GM19397 (cell line): ENCODE results near the gene SLC26A9.

Source experiments
- ATAC-seq: cut with Tn5 transposase; IDR thresholded peaks from one replicate; pipeline ENCODE4 v1.9.1; 2021; ENCODE audit warnings: mild to moderate bottlenecking, moderate library complexity; ENCODE audit not compliant: unreplicated experiment

SLC26A9 gene

GRCh38 chr1:205950280-205950679, 7.0 kb upstream of the SLC26A9 start:
- no peak for ATAC-seq

DNA sequence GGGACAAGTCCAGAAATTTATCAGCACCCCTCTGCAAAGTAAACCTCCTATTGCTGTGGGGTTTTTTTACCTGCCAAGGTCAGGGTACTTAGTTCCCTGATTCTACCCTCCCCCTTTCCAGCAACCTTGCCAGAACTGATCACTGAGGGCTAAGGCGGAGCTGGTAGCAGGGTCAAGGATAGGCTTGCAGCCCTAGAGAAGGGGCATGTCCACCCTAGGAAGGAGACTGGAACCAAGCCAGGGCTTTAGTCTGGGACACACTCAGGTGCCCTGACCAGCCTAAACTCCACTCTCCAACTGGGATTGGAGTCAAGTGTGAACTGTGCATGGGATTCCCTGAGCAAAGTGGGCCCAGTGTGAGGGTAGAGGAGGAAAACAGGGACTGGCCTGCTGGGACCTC, 6.5 kb upstream of the SLC26A9 start:
- ATAC-seq, result no peak

DNA sequence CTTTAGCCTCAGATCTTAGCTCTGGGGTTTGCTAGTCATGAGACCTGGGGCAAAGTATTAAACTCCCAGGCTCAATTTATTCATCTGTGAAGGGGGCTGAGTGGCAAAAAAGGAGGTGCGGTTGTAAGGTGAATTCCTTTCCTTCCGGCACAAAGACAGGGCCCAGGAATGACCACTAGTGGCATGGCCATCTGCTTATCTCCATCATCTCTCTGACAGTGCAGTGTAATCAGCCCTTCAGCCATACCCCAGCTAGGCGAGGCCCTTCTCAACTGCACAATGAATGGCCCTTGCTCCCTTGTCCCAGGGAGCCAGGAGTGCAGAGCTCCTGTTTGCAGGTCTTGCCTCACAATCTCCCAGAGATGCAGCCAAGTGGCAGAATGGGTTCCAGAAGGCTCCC, 5.6 kb upstream of the SLC26A9 start:
- no peak for ATAC-seq

GRCh38 chr1:205948039-205948438, 4.8 kb upstream of the SLC26A9 start:
- no peak for ATAC-seq

- ATAC-seq, result no peak
These were observed 3.8 kb upstream of the SLC26A9 start for GRCh38 chr1:205947024-205947423.

DNA sequence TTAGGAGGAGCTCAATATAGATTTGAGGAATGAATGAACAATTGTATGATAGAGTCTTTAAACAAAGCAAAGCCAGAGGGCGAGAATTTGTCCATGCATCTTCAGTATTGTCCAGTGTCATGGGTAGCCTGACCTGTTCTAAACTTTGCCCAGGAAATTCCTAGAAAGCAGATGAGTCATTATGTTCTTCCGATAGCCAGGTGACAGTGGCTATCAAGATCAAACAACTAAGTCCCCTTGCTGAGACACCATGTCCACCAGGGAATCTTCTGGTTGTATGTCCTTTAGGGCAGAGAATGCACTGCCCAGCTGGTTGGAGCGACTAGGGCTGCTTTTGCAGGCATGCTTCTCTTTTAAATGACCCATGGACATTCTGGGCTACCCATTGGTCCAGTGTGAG, 1.8 kb upstream of the SLC26A9 start:
- no peak for ATAC-seq

DNA sequence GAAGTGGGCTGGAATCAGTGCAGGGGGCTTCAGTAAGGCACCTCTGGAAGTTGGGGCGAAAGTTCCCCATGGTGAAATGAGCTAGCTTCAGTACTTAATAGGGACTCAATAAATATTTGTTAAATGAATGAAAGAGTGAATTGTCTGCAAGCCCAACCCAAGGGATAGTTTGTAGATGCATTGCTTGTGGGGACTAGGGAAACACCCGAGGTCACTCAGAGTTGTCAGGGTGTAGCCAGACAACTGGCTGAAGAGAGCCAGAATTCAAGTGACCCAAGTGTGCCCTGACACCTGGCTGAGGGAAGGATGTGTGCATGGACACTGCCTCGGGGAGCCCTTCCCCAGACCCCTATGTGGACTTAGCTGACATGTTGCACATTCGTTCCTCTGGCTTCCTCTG, 1.3 kb upstream of the SLC26A9 start:
- no peak for ATAC-seq

DNA sequence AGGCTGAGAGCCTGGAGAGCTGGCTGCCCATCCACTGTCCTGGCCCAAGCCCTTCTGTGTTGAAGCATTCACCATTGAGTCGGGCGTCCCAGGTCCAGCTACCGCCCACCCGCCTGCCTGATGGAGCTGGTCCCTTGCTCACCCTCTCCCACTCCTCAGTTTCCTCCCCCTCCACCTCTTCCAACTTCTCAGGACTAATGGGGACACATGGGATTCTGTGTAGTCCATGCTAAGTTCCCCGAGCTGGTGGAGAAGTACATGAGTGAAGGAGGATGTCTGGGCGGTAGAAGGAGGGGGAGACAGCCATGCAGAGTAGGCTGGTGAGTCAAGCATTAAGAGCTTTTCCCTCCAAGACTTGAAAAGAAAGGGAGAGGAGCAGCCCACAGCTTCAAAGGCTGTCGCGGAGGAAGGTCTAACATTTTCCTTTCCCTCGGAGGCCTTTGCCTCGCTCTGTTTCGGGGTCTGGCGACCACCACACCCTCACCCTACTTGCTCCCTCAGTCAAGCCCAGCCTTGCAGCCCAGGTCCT, 561 bp downstream of the SLC26A9 start:
- no peak for ATAC-seq

- ATAC-seq, result no peak
These were observed 2.5 kb downstream of the SLC26A9 start for GRCh38 chr1:205940710-205941109.

DNA sequence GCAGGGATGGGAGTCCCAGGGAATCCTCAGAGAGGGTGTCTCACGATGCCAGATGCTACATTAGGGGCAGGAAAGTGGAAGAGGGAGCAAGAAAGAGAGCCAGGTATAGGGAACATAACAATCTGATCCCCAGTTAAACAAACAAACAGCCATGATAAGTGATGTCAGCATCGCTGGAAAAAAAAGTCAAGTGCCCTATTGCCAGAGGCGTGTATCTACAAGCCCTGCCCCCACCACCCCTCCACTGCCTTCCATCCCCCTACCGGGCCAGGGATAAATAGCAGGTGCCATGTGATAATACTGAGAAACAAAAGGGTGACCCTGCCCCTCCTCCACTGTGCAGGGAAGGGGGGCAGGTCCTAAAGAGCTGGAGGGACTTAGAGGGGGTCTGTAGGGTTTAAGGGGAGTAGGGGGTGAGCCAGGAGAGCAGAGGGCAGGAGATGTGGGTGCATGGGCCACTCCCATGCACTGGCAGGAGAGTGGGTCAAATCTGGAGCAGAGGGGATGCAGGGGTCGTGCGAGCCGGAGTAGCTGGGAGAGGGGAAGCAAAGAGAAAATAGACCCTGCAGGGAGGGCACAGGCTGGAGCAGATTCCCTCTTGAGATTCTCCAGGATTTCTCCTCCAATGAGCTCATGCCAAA, 3.4 kb downstream of the SLC26A9 start:
- no peak for ATAC-seq

DNA sequence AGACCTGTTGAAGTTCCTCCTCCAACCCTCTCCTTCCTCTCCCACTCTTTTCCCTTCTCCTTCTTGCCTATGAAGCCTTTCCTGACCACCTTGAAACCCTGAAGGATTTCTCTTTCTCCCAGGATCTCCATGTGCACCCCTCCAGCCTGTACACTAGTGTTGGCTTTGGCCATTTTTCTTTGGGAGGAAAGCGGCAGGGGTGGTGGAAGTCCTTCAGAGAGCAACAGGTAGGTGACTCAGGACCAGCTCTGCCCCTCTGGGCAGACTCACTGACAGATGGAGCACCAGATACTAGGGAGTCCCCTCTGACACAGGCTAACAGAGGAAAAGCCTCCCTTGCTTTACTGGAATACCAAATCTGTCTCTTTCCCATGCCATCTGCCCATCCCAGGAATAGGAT, 4.6 kb downstream of the SLC26A9 start:
- no peak for ATAC-seq

- no peak for ATAC-seq
These were observed 6.2 kb downstream of the SLC26A9 start for GRCh38 chr1:205936846-205937586.

DNA sequence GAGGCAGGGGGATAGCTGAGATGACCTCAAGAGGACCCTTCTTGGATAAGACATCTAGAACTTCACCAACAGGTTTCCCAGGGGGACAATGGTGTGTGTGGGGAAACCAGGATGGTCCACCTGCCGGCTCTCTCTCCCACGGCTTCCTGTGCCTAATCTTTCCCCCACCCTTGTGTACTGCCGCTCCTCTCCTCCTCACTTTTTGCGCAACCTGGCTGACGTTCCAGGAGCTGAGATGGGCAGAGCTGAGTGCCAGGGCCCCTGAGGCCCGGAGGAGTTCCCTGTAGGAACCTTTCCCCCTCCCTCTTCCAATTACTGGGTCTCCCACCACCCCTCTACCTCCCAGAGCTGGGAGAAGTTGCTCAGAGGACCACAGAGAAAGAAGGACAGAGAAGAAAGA, 6.9 kb downstream of the SLC26A9 start:
- no peak for ATAC-seq

DNA sequence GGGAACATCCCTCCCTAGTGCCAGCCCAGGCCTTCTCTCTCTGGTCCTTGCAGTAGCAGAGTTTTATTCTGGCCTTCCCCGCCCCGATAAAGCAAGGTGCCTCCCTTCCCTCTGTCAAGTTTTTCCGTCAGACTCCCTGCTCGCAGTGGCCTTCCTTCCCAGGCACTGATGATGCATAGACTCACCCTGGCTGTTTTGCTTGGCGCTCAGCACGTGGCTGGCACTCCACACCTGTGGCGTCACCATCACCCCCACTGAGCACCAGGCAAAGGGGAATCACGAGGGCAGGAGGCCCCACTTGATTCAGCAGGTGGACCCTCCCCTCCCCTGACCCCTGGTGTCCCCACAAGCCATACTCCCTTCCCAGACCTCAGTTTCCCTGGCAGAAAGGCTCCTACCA, 7.4 kb downstream of the SLC26A9 start:
- no peak for ATAC-seq

DNA sequence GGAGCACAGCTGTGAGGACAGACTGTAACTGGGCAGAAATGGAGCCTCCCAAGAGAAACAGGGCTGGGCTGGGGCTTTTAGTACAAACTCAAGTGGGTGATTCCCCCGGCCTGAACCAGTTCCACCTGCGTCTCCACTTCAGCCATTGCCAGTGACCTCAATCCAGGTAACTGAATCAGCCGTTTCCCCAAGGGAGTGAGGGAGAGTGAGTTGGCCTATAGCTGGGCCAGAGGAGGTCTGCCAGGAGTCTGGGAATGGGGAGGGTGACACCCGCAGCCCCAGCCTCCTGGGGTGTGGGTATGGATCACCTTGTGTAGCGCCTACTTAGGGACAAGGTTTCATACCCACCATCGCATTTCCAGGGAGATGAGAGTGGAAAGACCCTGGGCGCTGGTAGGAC, 8.5 kb downstream of the SLC26A9 start:
- no peak for ATAC-seq

- ATAC-seq, result no peak
These were observed 9.3 kb downstream of the SLC26A9 start for GRCh38 chr1:205933671-205934618.

GRCh38 chr1:205932776-205933175, 10.5 kb downstream of the SLC26A9 start:
- no peak for ATAC-seq

DNA sequence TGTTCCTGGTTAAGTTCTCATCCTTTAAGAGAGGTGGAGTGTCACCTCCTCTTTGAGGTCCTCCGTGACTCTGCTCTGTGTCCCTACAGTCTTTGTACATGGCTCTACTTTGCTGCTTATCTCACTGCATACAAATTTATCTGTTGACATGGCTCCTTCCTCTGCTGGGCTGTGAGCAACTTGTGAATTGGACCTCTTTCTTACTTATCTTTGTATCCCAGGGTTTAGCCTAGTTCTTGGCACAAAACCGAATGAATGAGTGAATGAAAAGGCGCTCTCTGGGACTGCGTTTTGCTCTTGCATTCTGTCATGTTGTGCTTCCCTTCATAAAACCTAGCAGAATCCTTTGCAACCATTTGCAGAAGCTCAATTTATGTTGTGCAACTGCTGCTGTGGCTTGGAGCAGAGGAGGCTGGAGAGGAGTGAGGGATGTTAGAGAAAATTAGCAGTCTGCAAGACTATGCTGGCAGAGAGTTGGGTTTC, 12.4 kb downstream of the SLC26A9 start:
- ATAC-seq, result no peak

DNA sequence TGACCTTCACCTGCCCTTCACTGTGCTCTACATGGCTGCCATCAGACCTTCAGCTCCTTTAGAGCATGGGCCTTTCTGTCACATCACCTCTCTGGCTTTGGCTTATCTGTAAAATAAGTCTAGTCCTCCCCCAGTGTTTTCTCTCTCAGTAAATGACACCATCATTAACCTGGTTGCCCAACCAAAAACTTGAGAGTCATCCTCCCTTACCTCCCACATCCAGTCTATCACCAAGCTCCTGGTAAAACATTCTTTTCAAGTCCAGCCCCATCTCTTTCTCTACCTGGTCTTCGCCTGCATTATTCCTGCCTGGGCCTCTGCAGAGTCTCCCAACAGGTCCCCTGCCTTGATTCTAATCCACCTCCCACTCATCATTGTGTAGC, 13.1 kb downstream of the SLC26A9 start:
- no peak for ATAC-seq

GRCh38 chr1:205929496-205930194, 13.6 kb downstream of the SLC26A9 start:
- no peak for ATAC-seq

- ATAC-seq, result no peak
These were observed 14.9 kb downstream of the SLC26A9 start for GRCh38 chr1:205928317-205928716.
